Body of pancreas (tissue), 4 donors: Measurements from ENCODE around the gene KDM4B. TPM values are rescaled to one million over a fixed set of nuclear protein-coding genes. Genes with fewer than 3 reads are reported as not detected.

Source experiments
- ATAC-seq: fragments of 150-250 bp; one replicate; pipeline ENCODE4 v1.9.1; 2016
- DNase-seq, 4 donors: peaks; one replicate each; pipeline ENCODE4 v3.0.0-alpha.2; 2019
- H3K27ac ChIP-seq, 4 donors: fragments of 200-600 bp; sonication (generic); 1 replicate in 3 of 4; 2 replicates in 1 of 4; pipeline versions ENCODE4 v1.5.1 to v1.6.1; 2016 to 2019; ENCODE audit warnings: mild to moderate bottlenecking in 1 of 4, mixed read lengths in 1 of 4, moderate library complexity in 1 of 4
- H3K27me3 ChIP-seq, 2 donors: fragments of 200-600 bp; sonication (generic); one replicate each; pipeline ENCODE4 v1.6.0; 2016; ENCODE audit warnings: mild to moderate bottlenecking in 1 of 2
- H3K36me3 ChIP-seq, 2 donors: fragments of 200-600 bp; sonication (generic); replicated peaks in 1 of 2; 2 replicates each; pipeline ENCODE4 v1.5.1; 2016; ENCODE audit warnings: low read depth in 2 of 2; ENCODE audit not compliant: insufficient read depth in 1 of 2
- H3K4me1 ChIP-seq: fragments of 200-600 bp; sonication (generic); one replicate; pipeline ENCODE4 v1.6.0; 2016
- H3K4me3 ChIP-seq, 2 donors: fragments of 200-600 bp; sonication (generic); 1 replicate in 1 of 2; 2 replicates in 1 of 2; pipeline ENCODE4 v1.5.1; 2016 to 2019
- H3K9me3 ChIP-seq, 3 donors: fragments of 200-600 bp; sonication (generic); 1 replicate in 2 of 3; 2 replicates in 1 of 3; pipeline ENCODE4 v1.5.1; 2016
- CTCF ChIP-seq, 7 experiments: fragments of 450-650 bp in 4 of 7; fragments of 200-600 bp in 3 of 7; sonication (generic) in 3 of 7; IDR thresholded peaks; one replicate each; pipeline ENCODE4 v1.5.1; 2016 to 2019; ENCODE audit warnings: antibody characterized with exemption in 7 of 7
- POLR2A ChIP-seq, 3 donors: fragments of 450-650 bp; IDR thresholded peaks; one replicate each; pipeline ENCODE4 v1.6.1; 2016; ENCODE audit warnings: antibody characterized with exemption in 3 of 3, mild to moderate bottlenecking in 2 of 3
- WGBS, 2 donors: methylation state at CpG; one replicate each; pipeline ENCODE4 v1.1.5; 2017; 5-methylcytosine and 5-hydroxymethylcytosine counted together
- intact Hi-C: fragments of 100-400 bp; cut with DNase I; formaldehyde crosslinking; loops from one replicate; pipeline ENCODE4 v1.15.1; 2023
- total RNA-seq, 2 donors: library from RNA; depleted of rRNA; stranded (reverse); fragments of >200 nt; gene quantifications; one replicate each; pipeline ENCODE4 v1.1.0, GENCODE V29; 2016

The KDM4B gene
- total RNA-seq, 2 donors from 2014 or later: 18.9 to 35.3 TPM

DNA sequence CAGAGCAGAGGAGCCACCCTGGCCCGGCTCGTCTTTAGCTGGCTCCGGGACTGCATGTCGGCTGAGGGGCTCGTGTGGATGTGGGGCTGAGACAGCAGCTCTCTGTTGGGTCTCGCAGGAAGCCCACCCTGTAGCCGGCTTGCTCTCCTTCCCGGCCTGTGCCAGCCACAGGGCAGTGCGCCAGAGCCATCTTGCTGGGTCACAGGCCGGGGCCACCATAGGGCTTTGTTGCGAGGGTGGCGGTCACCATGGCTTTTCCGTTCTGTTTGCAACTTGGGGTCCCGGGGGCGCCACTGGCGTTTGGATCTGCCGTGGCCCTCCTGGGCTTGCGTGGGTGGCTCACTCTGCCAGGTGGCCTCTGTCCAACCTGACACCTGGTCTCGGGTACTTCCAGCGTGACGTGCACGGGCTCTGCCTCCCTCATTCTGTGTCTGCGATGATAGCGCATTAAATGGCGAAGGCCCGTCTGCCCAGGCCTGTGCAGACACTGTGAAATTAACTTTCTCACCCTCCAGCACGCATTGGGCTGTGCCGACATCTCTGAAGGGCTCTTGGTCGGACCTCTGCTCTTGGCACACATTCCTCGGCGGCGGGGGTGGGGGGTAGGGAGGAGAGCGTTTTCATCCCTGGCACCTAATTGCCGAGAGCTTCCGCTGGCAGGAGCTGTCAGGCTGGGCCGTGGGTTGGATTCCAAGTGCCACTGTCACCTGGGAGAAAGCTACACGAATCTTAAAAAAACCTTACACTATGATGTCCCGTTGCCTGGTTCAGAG, 95.1 kb downstream of the KDM4B start:
- WGBS, 2 donors: 81 to 90% methylated on average over 19 to 31 of the region's 38 CpGs
- H3K4me3 ChIP-seq: no peak overlapping the region
- ATAC-seq (no peak), DNase-seq (no peak)
- H3K36me3 ChIP-seq: peaks cover 0 to 5% of the 10 kb centered on the region in 2 donors
- peaks cover 16% of the 10 kb centered on the region for H3K4me1 ChIP-seq
- TF ChIP-seq POLR2A (IDR thresholded peaks at IDR 0.05): no peak
- no peak for TF ChIP-seq CTCF (IDR thresholded peaks at IDR 0.05)
- no peak overlapping the region for H3K27ac ChIP-seq
- intact Hi-C loops: no loop called here
- H3K9me3 ChIP-seq: no peaks in the 10 kb centered on the region
- no peaks in the 10 kb centered on the region for H3K27me3 ChIP-seq

DNA sequence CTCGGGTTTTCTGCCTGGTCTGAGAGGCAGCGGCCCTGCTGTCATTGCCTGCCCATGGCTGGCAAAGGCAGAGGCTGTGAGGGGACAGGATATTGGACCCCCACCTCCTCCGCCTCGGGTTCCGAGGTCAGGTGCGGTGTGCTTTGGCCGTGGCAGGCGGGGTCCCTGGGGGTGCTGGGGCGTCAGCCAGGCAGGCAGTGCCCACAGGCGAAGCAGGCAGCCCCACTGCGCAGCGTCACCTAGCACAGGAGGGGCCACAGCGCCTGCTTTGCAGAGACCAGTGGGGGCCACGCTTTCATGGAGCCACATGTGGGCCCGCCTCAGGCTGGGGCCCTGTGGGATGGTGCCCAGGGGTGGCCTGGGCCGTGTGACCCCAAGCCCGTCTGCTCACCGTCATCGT, 96.0 kb downstream of the KDM4B start:
- peaks cover 0 to 5% of the 10 kb centered on the region in 2 donors for H3K36me3 ChIP-seq
- intact Hi-C loops: no loop called here
- no peak overlapping the region for H3K27ac ChIP-seq
- H3K4me3 ChIP-seq: no peak overlapping the region
- ATAC-seq (no peak), DNase-seq (no peak)
- peaks cover 16% of the 10 kb centered on the region for H3K4me1 ChIP-seq
- H3K9me3 ChIP-seq: no peaks in the 10 kb centered on the region
- TF ChIP-seq POLR2A (IDR thresholded peaks at IDR 0.05): no peak
- TF ChIP-seq CTCF (IDR thresholded peaks at IDR 0.05): no peak
- WGBS, 2 donors: 87 to 88% methylated on average over 6 to 17 of the region's 19 CpGs
- no peaks in the 10 kb centered on the region for H3K27me3 ChIP-seq

DNA sequence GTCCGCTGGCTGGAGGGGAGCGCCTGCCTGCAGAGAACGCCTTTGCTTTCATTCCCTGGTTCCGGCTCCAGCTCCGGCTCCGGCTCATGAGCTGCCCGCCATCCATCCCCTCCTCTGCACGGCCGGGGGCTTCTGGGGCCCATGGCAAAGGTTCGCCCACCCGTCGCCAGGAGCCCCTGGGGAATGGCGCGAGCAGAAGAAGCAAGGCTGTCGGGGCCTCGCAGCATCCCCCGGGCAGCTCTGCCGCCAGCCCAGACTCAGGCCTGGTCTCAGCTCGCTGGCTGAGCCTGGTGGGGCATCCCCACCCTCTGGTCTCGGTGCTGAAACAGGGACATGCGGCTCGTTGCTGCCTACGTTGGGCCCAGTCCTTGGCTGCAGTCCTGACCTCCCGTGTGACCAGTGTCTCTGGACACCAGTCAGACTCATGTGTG, 96.8 kb downstream of the KDM4B start:
- WGBS, 2 donors: 81 to 84% methylated on average over 9 to 19 of the region's 24 CpGs
- Histone ChIP-seq H3K36me3 (peaks cover 0 to 5% of the 10 kb centered on the region in 2 donors), H3K4me3 (no peak overlapping the region), H3K27ac (no peak overlapping the region), H3K27me3 (no peaks in the 10 kb centered on the region), H3K4me1 (peaks cover 16% of the 10 kb centered on the region), H3K9me3 (no peaks in the 10 kb centered on the region)
- TF ChIP-seq CTCF (IDR thresholded peaks at IDR 0.05): no peak
- no peak for TF ChIP-seq POLR2A (IDR thresholded peaks at IDR 0.05)
- intact Hi-C loops: no loop called here
- ATAC-seq (no peak), DNase-seq (no peak)

GRCh38 chr19:5066768-5067167, 97.9 kb downstream of the KDM4B start:
- Histone ChIP-seq H3K9me3 (no peaks in the 10 kb centered on the region), H3K36me3 (peaks cover 0 to 8% of the 10 kb centered on the region in 2 donors), H3K4me1 (peaks cover 16% of the 10 kb centered on the region), H3K27ac (no peak overlapping the region), H3K4me3 (no peak overlapping the region), H3K27me3 (no peaks in the 10 kb centered on the region)
- TF ChIP-seq CTCF (IDR thresholded peaks at IDR 0.05) (no peak), POLR2A (IDR thresholded peaks at IDR 0.05) (no peak)
- WGBS, 2 donors: 80 to 96% methylated on average over 1 to 14 of the region's 14 CpGs
- no peak for ATAC-seq
- intact Hi-C loops: no loop called here
- no peak for DNase-seq

GRCh38 chr19:5067678-5068077, 98.8 kb downstream of the KDM4B start:
- Histone ChIP-seq H3K4me1 (peaks cover 16% of the 10 kb centered on the region), H3K27me3 (no peaks in the 10 kb centered on the region), H3K4me3 (no peak overlapping the region), H3K9me3 (no peaks in the 10 kb centered on the region), H3K27ac (peak overlapping the region in 1 of 4 donors; percentile 29), H3K36me3 (peaks cover 0 to 6% of the 10 kb centered on the region in 2 donors)
- 37 to 48% methylated on average over 12 of the region's 12 CpGs for WGBS, 2 donors
- ATAC-seq (no peak), DNase-seq (no peak)
- intact Hi-C loops: no loop called here
- no peak for TF ChIP-seq POLR2A (IDR thresholded peaks at IDR 0.05)
- no peak for TF ChIP-seq CTCF (IDR thresholded peaks at IDR 0.05)
